Prostate gland (tissue), 2 donors: ENCODE results near the gene LGR4. TPM values are rescaled to one million over a fixed set of nuclear protein-coding genes. Genes with fewer than 3 reads are reported as not detected.
"Not testable (repeated sequence)": the region's sequence is repeated elsewhere in the genome, so short reads cannot be mapped to it uniquely, and the experiment has no call there.

Experiments used
- DNase-seq: peaks from one replicate; pipeline ENCODE4 v3.0.0-alpha.2; 2019; ENCODE audit warnings: low spot score
- H3K27ac ChIP-seq, 2 donors: fragments of 200-600 bp; sonication (generic); 2 replicates each; pipeline ENCODE4 v1.5.1; 2017 to 2019
- H3K27me3 ChIP-seq: fragments of 200-600 bp; sonication (generic); replicated peaks from 2 replicates; pipeline ENCODE4 v1.5.1; 2019; ENCODE audit not compliant: insufficient read depth
- H3K36me3 ChIP-seq, 2 donors: fragments of 200-600 bp; sonication (generic); 1 replicate in 1 of 2; 2 replicates in 1 of 2; pipeline versions ENCODE4 v1.5.1 to v1.8.1; 2017 to 2019
- H3K4me1 ChIP-seq: fragments of 200-600 bp; sonication (generic); replicated peaks from 2 replicates; pipeline ENCODE4 v1.5.1; 2019
- H3K4me3 ChIP-seq, 2 donors: fragments of 200-600 bp; sonication (generic); 2 replicates each; pipeline ENCODE4 v1.5.1; 2017 to 2019
- H3K9me3 ChIP-seq: fragments of 200-600 bp; sonication (generic); 2 replicates; pipeline ENCODE4 v1.5.1; 2017
- POLR2A ChIP-seq: fragments of 450-650 bp; IDR thresholded peaks from one replicate; pipeline ENCODE4 v1.6.1; 2016; ENCODE audit warnings: antibody characterized with exemption, mild to moderate bottlenecking
- POLR2AphosphoS5 ChIP-seq: sonication (generic); formaldehyde crosslinking; IDR thresholded peaks from one replicate; pipeline ENCODE4 v1.6.1; 2017; ENCODE audit warnings: antibody characterized with exemption
- WGBS: methylation state at CpG from one replicate; pipeline ENCODE4 v1.1.5; 2018; 5-methylcytosine and 5-hydroxymethylcytosine counted together
- intact Hi-C: fragments of 100-400 bp; cut with DNase I; formaldehyde crosslinking; loops from one replicate; pipeline ENCODE4 v1.14.2; 2022
- total RNA-seq, 2 donors: library from RNA; depleted of rRNA; stranded (reverse); fragments of >200 nt; gene quantifications; one replicate each; pipeline ENCODE4 v1.1.0, GENCODE V29; 2016
- TF ChIP-seq, protein P1 (sequence below), 4 experiments: fragments of 200-600 bp in 2 of 4; fragments of 450-650 bp in 2 of 4; sonication (generic) in 2 of 4; IDR thresholded peaks; 1 replicate in 3 of 4; 2 replicates in 1 of 4; pipeline ENCODE4 v1.5.1; 2016 to 2019; ENCODE audit warnings: antibody characterized with exemption in 4 of 4, mild to moderate bottlenecking in 2 of 4, moderate library complexity in 2 of 4

The LGR4 gene
- total RNA-seq, 2 donors from 2014 or later, result 49.2 to 97.2 TPM

DNA sequence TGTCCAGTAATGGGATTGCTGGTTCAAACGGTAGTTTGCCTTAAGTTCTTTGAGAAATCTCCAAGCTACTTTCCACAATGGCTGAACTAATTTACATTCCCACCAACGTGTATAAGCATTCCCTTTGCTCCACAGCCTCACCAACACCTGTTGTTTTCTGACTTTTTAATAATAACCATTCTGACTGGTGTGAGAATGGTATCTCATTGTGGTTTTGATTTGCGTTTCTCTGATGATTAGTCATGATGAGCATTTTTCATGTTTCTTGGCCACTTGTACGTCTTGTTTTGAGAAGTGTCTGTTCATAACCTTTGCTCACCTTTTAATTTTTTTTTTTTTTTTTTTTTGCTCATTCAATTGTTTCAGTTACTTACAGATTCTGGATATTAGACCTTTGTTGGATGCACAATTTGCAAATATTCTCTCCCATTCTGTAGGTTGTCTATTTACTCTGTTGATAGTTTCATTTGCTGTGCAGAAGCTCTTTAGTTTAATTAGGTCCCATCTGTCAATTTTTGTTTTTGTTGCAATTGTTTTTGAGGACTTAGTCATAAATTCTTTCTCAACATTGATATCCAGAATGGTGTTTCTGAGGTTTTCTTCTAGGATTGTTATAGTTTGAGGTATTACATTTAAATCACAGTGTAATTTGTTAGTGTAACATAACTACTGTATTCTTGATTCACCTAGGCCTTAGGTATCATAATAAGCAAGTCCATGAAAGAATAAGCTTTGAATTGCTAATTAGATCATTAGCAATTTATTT lies 142.5 kb downstream of the LGR4 start:
- TF ChIP-seq, protein P1, sequence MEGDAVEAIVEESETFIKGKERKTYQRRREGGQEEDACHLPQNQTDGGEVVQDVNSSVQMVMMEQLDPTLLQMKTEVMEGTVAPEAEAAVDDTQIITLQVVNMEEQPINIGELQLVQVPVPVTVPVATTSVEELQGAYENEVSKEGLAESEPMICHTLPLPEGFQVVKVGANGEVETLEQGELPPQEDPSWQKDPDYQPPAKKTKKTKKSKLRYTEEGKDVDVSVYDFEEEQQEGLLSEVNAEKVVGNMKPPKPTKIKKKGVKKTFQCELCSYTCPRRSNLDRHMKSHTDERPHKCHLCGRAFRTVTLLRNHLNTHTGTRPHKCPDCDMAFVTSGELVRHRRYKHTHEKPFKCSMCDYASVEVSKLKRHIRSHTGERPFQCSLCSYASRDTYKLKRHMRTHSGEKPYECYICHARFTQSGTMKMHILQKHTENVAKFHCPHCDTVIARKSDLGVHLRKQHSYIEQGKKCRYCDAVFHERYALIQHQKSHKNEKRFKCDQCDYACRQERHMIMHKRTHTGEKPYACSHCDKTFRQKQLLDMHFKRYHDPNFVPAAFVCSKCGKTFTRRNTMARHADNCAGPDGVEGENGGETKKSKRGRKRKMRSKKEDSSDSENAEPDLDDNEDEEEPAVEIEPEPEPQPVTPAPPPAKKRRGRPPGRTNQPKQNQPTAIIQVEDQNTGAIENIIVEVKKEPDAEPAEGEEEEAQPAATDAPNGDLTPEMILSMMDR (IDR thresholded peaks at IDR 0.05), result no peak
- TF ChIP-seq POLR2A, result no peak
- TF ChIP-seq POLR2AphosphoS5, result no peak
- intact Hi-C loops, result loop anchor here (10.0 kb wide), 1 partner anchor 775 kb away; no protein-coding TSS in a partner anchor
- H3K27me3 ChIP-seq, result no peaks in the 10 kb centered on the region
- no peaks in the 10 kb centered on the region for H3K36me3 ChIP-seq
- WGBS, result 95% methylated on average over 4 of the region's 4 CpGs
- no peak overlapping the region for H3K27ac ChIP-seq
- no peak for DNase-seq
- no peaks in the 10 kb centered on the region for H3K9me3 ChIP-seq
- H3K4me3 ChIP-seq, result no peak overlapping the region
- no peaks in the 10 kb centered on the region for H3K4me1 ChIP-seq

DNA sequence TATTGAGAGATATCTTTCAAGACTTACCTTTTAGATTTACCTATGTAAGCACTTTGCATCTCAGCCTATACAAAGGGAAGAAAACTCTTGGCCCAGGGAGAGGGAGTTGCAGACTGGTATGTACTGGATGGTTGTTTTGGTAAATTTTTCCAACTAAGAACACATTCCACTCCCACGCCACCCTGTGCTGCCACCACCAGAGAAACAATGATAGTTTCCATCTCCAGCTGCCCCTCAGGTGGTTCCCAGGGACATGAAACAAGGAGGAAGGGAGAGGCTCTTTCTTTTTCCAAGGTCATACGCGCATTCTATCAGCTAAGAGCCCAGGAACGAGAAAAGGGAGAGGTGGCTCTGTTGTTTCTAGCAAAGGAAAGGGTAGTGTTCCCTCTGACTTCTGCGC lies 144.0 kb downstream of the LGR4 start:
- intact Hi-C loops, result no loop called here
- no peaks in the 10 kb centered on the region for H3K9me3 ChIP-seq
- no peak for DNase-seq
- TF ChIP-seq POLR2A (no peak), POLR2AphosphoS5 (no peak)
- TF ChIP-seq, protein P1 (IDR thresholded peaks at IDR 0.05), result no peak
- H3K36me3 ChIP-seq, result no peaks in the 10 kb centered on the region
- H3K27ac ChIP-seq, result no peak overlapping the region
- H3K4me3 ChIP-seq, result no peak overlapping the region
- no peaks in the 10 kb centered on the region for H3K27me3 ChIP-seq
- WGBS, result 76% methylated on average over 5 of the region's 5 CpGs
- H3K4me1 ChIP-seq, result no peaks in the 10 kb centered on the region

DNA sequence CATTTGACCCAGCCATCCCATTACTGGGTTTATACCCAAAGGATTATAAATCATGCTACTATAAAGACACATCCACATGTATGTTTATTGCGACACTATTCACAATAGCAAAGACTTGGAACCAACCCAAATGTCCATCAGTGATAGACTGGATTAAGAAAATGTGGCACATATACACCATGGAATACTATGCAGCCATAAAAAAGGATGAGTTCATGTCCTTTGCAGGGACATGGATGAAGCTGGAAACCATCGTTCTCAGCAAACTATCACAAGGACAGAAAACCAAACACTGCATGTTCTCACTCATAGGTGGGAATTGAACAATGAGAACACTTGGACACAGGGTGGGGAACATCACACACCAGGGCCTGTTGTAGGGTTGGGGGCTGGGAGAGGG lies 145.5 kb downstream of the LGR4 start:
- H3K36me3 ChIP-seq, H3K4me1 ChIP-seq, H3K27ac ChIP-seq, intact Hi-C loops, H3K27me3 ChIP-seq, H3K9me3 ChIP-seq, DNase-seq, H3K4me3 ChIP-seq: not testable (repeated sequence)
- 95% methylated on average over 2 of the region's 2 CpGs for WGBS

DNA sequence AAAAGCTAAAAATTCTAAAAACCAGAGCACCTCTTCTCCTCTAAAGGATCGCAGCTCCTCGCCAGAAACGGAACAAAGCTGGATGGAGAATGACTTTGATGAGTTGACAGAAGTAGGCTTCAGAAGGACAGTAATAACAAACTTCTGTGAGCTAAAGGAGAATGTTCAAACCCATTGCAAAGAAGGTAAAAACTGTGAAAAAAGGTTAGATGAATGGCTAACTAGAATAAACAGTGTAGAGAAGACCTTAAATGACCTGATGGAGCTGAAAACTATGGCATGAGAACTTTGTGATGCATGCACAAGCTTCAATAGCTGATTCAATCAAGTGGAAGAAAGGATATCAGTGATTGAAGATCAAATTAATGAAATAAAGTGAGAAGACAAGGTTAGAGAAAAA lies 150.4 kb downstream of the LGR4 start:
- WGBS, result 97% methylated on average over 3 of the region's 3 CpGs
- intact Hi-C loops, DNase-seq, H3K4me3 ChIP-seq, H3K4me1 ChIP-seq, H3K27me3 ChIP-seq, H3K27ac ChIP-seq, H3K36me3 ChIP-seq, H3K9me3 ChIP-seq: not testable (repeated sequence)

DNA sequence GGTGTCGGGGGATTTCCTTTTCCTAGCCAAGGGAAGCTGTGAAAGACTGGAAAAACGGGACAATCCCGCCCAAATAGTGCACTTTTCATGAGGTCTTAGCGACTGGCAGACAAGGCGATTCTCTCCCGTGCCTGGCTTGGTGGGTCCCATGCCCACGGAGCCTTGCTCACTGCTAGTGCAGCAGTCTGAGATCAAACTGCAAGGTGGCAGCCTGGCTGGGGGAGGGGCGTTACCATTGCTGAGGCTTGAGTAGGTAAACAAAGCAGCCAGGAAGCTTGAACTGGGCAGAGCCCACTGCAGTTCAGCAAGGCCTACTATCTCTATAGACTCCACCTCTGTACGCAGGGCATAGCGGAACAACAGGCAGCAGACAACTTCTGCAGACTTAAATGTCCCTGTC lies 151.2 kb downstream of the LGR4 start:
- H3K9me3 ChIP-seq, H3K4me1 ChIP-seq, H3K27ac ChIP-seq, intact Hi-C loops, H3K36me3 ChIP-seq, H3K27me3 ChIP-seq, DNase-seq, H3K4me3 ChIP-seq: not testable (repeated sequence)
- 91% methylated on average over 10 of the region's 10 CpGs for WGBS

DNA sequence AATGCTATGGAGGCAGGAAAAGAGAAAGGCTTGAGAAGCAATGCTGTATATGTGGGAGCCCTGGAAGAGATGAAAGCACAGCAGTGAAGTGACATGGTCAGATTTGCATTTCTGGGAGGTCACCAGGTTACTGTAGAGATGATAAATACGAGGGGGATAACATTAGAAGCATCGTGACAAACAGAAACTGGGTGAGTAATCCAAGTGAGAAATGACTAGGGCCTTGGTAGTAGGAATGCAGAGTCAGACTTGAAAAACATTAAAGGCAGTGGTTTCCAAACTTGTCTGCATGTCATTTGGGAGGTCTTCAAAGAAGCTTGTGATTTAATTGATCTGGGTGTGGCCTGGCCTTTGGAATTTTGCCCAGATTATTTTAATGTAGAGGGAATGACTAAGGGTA lies 153.5 kb downstream of the LGR4 start:
- Histone ChIP-seq H3K27ac (no peak overlapping the region), H3K27me3 (no peaks in the 10 kb centered on the region), H3K9me3 (no peaks in the 10 kb centered on the region), H3K4me3 (no peak overlapping the region), H3K36me3 (no peaks in the 10 kb centered on the region), H3K4me1 (no peaks in the 10 kb centered on the region)
- 58% methylated on average over 2 of the region's 2 CpGs for WGBS
- no peak for TF ChIP-seq POLR2AphosphoS5
- TF ChIP-seq POLR2A, result no peak
- TF ChIP-seq, protein P1 (IDR thresholded peaks at IDR 0.05), result no peak
- DNase-seq, result no peak
- intact Hi-C loops, result no loop called here
